NCI-H1436 (cell line): ENCODE results near the gene LRRC55.

Experiments used
- DNase-seq: peaks from one replicate; lab custom pipeline; 2025; lab: John Stamatoyannopoulos, UW

Gene LRRC55

DNA sequence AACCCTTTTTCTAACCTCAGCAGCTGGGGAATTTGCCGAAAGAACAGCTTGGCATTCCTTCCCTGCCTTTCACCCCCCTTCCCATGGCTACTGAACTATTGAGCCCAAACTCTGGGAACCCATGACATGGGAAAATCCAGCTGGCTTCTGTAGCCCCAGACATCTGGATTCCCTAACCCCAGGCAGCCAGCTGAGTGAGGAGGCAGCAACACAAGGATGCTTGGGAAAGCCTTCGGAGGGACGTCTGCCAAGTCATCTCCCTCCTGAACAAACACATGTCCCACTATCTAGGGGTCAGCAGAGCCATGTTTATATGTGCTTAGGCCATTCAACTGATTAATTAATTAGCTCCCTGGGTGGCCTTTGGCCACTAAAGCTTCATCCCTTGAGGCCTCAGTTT is 21.6 kb downstream of the LRRC55 start:
- no peak for DNase-seq

DNA sequence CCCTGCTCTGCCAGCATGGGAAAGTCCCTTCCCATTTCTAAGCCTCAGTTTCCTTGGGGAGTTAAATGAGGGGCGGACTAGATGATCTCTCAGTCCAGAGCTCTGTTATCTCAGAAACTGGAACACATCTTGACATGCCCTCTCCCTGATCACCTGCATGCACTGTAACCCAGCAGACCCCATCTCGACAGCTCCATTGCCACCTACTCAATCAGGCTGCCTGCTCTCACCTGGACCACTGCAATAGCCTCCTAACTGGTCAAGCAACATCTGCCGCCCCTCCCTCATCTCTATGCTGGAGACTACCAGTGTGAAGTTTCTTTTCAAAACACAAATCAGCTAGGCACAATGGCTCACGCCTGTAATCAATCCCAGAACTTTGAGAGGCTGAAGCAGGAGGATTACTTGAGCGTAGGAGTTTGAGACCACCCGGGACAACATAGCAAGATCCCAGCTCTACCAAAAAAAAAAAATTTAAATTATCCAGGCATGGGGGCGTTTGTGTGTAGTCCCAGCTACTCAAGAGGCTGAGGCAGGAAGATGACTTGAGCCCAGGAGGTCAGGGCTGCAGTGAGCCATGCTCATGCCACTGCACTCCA is 22.2 kb downstream of the LRRC55 start:
- no peak for DNase-seq

DNA sequence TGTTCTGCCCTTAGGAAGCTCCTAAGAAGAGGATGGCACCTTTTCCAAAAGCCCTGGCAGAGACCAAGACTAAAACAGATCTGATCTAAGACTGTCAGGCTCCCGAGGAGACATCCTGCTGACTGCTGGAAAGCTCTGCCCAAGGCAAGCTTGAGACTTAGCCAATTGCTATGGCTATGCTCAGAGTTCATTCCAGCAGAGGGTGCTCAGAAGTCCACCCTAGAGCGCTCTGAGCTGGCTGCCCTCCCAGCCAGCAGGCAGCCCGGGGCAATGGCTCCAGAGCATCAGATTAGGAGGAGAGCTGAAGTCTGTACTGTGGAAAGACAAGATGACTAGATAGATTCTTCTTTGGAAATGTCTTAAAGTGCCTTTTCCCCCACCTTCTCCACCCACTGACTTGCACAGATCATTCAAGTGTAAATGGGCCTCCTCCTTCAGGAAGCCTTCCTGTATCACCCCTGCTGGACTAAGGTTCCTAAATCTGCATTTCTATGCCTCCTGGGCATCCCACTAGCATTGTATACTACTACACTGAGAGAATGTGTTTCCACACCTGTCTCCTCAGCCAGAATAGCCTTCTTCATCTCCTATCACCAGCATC is 23.4 kb downstream of the LRRC55 start:
- DNase-seq = no peak

DNA sequence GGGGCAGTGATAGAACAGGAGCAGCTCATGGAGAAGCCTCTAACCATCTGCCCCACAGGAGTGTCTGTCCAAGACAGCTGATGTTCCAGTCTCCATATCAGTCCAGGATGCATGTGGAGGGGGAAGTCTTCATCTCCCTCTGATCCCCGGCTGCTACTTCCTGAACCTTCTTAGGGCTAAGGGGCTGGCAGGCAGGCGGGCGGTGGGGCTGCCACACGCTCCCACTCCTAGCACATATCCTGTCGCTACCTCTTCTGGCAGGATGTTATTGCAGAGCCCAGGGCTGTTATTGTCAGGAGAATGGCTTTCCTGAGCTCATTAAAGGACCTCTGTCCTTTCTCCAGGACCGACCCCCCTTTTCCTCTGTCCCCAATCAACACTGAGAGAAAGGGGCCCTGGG is 25.4 kb downstream of the LRRC55 start:
- no peak for DNase-seq

DNA sequence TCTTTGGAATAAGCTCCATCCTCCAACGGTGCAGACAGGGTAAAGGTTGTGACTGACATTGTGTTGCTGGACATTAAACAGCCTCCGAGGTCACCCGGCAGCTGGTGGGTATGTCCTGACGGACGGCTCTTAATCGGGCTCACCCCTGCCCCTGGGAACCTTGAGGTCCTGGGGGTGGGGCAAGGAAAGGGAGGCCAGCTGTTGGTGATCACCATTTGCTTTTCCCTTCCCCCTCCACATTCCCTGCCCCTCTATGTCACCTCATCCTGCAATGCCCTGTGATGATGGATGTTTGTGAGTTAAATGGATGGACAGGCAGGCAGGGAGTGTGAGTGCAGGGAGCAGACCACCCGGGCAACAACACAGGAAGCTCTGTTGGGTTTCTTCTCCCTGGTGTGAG is 29.0 kb downstream of the LRRC55 start:
- no peak for DNase-seq

DNA sequence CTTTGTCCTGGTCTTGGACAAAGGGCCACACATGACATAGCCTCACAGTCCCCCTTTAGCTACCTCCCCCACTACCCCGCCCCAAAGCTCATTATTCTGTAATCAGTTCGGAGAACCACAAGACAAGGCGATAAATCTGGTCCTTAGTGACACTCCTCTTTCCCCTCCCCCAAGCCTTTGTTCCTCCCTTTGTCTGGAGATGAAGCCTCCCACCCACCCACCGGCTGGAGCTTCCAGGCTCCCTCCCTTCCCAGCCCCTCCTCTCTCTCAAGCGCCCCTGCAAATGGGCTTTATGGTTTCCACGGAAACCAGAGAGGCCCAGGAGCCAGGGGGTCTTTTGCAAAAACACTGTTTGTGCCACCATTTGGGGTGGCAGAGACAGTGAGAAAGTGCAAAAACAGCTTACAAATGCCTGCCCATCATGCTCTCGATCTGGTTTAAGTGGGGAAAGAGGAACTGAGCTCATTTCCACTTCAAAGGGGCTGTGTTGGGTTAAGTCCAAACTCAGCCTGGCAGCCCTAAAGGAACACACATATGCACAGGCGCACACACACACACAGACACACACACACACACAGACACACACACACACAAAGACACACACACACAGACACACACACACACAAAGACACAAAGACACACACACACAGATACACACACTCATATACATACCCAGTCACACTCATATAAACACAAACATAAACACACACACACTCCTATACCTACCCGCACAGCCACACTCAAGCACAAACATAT is 31.8 kb downstream of the LRRC55 start:
- no peak for DNase-seq

DNA sequence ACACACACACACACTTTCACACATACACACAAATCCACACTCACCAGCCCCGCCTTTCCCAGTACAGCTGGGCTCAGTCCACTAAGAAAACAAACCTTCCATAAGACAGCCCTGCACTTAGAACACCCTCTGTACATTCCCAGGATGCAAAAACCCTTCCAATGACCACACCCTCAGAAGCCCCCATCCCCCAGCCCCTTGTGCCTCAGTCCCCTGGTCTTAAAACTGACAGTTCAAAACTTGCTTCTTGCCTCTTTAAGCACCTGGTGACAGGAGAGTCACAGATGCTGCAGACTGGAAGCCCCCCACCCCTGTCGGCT is 32.3 kb downstream of the LRRC55 start:
- DNase-seq = no peak

DNA sequence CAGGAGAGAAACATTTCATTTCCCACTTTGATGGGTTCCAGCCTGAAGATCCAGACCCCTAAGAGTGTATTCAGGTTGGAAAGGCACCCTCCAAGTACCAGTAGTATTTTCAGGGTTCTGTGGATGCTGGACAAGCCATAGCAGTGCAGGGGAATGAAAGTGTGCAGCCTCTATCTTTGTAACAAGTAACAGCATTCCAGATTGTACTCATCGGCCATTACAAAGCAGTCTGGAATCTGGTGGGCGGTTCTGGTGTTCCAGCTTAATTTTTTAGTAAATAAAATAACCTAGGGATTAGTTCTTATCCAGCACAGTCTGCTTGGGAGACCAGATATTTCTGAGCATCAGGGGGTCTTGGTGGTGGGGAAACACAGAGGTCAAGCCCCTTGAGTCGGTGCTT is 32.7 kb downstream of the LRRC55 start:
- no peak for DNase-seq

DNA sequence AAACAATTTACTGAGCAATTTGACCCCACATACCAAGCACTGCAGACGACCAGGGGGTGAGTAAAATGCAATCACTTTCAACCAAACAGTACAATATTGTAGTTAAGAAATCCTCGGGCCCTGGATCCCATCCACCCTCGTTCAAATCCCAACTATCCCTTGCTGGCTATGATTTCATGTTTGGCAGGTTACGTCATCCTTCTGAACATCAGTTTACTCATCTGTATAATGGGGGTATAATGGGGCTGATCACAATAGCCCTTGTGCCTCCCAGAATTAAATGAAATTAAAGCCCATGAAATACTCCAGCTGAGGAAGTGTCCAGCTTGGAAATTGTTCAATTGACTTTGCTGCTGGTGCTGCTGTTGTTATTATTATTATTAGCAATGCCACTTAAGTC is 34.7 kb downstream of the LRRC55 start:
- DNase-seq = no peak

DNA sequence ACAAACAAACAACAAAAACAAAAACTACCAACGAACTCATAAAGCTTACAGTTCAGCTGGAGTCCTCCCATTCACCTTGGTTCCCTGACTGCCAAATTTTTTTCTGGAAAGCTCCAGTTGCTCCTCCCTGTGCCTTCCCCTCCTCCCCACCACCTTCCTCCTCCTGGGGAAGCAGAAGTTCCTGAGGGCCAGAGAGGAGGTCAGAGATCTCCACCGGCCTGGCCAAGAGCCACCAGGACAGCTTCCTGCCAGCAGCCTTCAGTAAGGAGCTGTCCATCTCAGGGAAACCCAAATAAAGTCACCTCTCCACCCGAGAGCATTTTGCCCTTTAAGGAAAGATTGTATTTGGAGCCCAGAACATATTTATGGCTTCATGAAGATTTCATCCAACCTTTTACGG is 35.3 kb downstream of the LRRC55 start:
- DNase-seq = no peak

DNA sequence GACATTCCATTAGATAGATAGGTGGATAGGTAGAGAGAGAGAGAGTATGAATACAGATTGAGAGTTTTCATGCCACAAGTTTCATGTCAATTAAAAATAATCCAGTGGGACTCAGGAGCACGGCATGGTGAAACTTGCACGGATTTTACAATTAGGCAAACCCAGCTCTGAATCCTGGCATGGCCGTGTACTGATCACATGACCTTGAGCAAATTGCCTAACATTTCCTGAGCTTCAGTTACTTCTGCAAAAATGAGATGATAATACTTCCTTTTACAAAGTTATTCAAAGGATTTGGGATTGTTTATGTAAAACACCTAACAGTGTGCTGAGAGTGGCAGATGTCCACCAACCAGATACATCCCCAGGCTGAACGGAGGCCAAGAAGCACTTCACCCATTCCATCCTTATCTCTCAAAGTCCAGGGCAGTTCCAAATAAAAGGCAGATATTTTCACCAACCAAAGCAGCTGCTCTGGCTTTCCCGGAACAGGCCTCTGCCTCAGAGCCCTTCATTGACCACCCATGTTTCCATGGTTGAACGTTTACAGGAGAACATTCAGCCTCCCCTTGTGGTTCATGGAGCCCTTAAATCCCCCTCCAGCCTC is 37.4 kb downstream of the LRRC55 start:
- DNase-seq = no peak

DNA sequence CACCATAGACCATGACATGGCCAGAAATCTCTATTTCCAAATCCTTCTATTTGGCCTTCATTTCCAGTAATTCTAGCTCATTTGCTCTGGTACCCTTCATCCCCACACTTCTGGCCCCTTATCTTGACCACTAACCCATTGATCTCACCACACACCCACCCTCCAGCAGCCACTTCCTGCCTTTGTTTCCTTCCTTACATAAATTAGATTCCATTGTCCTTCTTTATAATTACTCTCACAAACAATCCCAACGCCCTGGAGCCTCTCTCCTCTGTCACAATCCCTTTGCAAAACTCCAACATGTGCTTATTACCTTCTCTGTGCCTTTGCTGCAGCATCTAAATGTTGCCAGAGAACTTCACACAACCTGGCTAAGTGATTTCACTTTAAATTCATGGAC is 40.5 kb downstream of the LRRC55 start:
- DNase-seq = no peak

DNA sequence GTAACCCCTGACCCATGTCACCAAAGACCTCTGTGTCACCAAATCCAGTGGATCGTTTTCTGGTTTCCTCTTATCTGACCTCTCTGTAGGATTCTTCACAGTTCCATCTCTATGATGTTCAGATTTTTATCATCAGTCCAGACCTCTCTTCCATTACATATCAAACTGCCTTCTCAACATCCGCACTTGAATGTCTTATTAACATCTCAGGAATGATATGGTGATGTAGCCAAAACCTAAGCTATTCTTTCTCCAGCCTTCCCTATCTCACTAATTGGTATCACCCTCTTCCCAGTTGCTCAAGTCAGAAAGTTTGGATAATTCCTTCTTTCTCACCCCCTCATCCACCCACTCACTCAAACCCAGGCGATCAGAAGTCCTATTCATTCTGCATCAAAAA is 41.8 kb downstream of the LRRC55 start:
- DNase-seq = no peak

DNA sequence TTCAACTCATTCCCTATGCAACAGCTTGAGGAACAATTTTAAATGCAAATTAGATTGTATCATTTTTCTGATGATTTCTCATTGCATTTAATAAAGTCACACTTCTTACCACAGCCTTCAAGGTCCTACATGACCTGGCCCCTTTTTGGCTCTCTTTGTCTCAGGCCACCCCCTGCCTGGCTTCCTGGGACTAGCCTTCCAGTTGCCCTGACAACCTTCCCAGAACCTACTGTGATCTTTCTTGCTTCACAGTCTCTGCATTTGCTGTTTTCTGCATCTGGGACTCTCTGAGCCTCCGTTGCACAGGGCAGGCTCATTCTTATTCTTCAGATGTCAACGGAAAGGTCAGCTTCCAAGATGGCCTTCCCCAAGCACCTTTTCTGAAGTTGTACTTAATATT is 42.4 kb downstream of the LRRC55 start:
- no peak for DNase-seq

DNA sequence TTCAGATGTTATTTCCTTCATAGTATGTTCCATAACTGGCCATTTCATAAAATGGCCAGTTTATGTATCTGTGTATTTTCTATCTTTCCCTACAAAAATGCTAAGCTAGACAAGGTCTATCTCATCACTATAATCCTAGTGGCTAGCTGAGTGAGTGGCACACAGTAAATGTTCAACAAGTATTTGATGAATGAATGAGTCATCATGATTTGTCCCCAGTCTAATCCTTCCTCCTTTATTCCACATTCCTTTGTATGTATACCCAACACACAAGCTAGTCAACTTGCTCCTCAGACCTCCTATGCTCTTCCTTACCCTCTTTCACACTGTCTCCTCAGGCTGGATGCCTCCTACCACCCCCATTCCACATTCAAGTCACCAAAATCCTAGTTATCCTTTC is 42.8 kb downstream of the LRRC55 start:
- DNase-seq = no peak

DNA sequence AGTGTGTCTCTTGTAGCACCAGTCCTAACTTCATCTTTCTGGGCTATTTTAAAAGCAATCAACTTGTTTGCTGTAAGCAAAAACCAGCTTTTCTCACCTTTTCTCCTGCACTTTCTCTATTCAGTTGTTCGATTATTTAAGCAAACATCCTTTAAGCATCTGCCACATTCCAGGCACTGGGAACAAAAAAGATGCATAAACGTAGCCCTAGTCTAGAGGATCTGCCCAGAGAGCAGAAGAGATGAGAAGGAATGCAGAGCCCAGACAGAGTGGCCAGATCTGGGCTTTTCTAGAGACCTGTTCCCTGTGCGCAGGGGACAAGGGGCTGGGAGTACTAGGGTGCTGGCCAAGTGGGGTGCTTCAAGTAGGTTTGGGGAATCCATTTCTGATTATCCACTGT is 46.8 kb downstream of the LRRC55 start:
- DNase-seq = no peak

DNA sequence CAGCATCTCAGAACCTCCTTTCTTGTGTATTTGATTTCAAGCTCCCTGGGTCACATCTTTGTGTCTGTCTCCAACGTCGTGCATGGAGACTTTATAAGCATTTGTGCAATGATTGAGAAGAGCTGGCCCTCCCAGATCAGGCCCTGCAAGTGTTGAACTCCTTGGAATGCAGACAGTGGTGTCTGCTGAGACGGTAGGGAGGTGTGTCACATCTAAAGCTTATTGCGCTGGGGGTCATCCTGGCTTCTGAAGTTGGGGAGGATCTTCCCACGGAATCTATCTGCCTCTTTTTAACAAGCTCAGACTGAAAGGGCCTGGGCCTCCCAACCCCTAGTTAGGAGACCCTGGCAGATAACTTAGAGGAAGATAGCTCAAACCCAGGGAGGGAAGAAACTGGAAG is 48.6 kb downstream of the LRRC55 start:
- DNase-seq = no peak

DNA sequence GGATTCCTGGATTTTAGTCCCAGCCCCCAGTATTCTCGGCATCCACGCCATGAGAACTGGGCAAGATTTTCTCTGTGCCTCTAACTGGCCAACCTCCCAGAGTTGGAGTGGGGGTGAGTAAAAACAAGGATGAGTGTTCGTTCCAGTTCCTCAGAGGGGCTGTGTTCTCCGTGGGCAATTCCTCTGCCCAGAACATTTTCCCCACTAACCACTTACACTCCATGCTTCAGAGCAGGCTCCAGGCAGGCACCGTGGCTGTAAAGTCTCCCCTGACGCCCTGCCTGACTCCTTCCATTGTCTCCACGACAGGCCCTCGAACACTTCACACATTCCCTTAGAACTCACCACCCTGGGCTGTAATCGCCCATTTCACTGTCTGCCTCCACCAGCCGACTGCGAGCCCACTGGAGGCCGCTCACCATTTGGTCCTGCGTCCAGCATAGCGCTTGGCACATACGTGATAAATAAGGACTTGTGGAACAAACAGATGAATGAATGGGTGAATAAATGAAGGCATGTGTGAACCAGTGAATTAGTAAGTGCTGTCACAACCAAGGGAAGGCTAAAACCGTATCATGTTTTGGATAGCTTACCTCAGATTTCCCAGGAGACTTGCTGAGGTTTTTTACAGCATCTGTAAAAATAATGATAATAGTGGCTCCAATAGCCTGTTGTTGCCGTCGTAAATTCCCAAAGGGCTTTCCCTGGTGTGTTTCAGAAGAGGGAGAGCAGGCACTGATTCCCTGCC is 49.2 kb downstream of the LRRC55 start:
- no peak for DNase-seq

DNA sequence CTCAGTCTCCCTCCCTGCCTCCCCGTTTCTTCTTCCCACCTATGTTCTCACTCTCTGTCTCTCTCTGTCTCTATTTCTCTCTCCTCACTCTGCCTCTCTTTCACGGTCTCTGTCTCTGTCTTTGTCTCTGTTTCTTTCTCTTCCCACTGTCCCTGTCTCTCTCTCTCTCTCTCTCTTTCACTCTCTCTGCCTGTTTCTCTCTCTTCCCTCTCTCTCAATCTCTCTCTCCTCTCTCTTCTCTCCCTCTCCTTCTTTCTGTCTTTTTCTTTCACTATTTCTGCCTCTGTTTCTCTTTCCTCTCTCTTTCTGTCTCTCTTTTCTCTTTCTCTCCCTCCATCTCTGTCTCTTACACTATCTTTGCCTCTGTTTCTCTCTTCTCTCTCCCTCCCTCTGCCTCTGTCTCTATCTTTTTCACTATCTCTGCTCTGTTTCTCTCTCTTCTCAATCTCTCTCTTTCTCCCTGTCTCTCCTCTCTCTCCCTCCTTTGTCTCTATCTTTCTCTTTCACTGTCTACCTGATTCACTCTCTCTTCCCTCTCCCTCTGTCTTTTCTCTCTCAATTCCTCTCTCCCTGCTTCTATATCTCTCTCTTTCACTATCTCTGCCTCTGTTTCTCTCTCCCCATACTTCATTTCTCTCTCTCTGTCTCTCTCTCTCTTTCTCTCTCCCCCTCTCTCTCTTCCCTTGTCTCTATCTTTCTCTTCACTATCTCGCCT is 49.9 kb downstream of the LRRC55 start:
- DNase-seq = no peak

DNA sequence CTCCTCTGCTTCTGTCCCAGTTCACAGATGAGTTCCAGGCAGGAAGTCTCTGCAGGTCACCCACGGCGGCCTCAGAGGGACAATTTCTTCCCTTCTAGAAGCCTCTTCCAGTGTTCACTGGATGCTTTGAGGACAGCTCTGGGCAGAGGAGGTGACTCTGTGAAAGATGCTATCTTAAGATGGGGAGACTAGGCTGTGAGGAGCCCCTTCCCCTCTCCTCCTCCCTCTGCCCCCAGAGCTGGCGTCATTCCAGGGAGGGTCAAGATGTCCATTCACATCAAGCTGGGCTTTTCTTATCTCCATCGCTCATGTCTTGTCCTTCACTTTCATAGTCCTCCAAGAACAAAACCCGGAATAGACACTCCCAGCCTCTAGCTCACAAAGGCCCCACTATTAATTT is 51.9 kb downstream of the LRRC55 start:
- DNase-seq = no peak

DNA sequence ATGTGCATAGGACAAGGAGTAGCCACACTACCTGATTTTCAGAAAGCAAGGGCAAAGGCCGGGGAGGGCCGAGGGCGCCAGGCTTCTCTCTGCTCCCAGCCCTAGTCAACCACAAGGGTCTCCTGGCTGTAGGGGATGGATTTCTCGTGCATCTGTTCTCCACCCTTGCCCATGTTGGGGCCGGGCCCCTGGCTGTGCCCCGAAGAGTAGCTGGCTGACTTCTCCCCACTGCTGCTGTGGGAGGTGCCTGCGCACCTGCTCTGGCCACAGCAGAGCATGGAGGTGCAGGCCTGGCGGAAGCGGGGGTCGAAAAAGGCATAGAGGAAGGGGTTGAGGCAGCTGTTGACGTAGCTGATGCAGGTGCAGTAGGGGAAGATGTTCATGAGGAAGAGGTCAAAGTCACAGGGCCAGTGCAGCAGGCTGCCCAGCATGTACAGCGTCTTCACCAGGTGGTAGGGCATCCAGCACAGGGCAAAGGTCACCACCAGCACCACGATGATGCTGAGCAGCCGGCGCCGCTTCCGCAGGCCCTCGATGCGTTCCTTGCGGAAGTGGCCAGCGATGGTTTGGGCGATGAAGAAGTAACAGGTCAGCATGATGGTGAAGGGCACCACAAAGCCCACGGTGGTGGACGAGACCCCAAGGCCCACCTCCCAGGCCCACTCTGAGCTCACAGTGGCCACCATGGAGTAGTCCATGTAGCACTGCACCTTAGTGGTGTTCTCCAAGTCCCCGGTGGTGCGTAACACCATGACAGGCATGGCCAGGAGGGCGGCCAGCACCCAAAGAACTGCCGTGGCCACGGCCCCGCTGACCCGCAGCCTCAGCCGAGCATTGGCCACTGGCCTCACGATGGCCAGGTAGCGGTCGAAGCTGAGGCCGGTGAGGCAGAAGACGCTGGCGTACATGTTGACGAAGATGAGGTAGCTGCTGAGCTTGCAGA is 54.3 kb downstream of the LRRC55 start:
- DNase-seq = no peak
